IMR-90 (cell line): ENCODE measurements around the gene VASN. TPM values are rescaled to one million over a fixed set of nuclear protein-coding genes. Genes with fewer than 3 reads are reported as not detected.

ENCODE experiments used
- ATAC-seq: fragments of 200-7000 bp; cut with Tn5 transposase; 2 replicates; pipeline ENCODE4 v1.9.1; 2020; ENCODE audit warnings: low read depth, mild to moderate bottlenecking, moderate library complexity
- BruUV-seq: library from RNA; stranded (reverse); fragments of 400-500 nt; replicated peaks from 2 replicates; lab custom pipeline; 2021; lab: Mats Ljungman, UMichigan
- CTCF ChIA-PET: fragments of 300-600 bp; formaldehyde crosslinking; extraction: SDS; loops from one replicate; lab custom pipeline; 2021; ENCODE audit warnings: antibody characterized with exemption; lab: Yijun Ruan, JAX
- POLR2A ChIA-PET: fragments of 300-600 bp; sonication (Branson Sonifier 250); formaldehyde crosslinking; loops from one replicate; lab custom pipeline; 2022; ENCODE audit warnings: antibody characterized with exemption; ENCODE audit not compliant: unreplicated experiment; lab: Charles Lee
- DNase-seq: peaks from one replicate; pipeline ENCODE4 v3.0.0; 2013
- H2AFZ ChIP-seq: replicated peaks from 2 replicates; pipeline ENCODE3; 2013; ENCODE audit warnings: low read length, mild to moderate bottlenecking; ENCODE audit not compliant: poor library complexity
- H2AK5ac ChIP-seq: 2 replicates; pipeline ENCODE4 v1.6.1; 2013; ENCODE audit warnings: low read depth, low read length, inconsistent platforms
- H2AK9ac ChIP-seq: replicated peaks from 2 replicates; pipeline ENCODE3; 2013; ENCODE audit warnings: mild to moderate bottlenecking, low read depth, low read length, moderate library complexity; ENCODE audit not compliant: poor library complexity
- H2BK120ac ChIP-seq: 2 replicates; pipeline ENCODE4 v1.6.1; 2013; ENCODE audit warnings: low read depth, low read length, inconsistent platforms
- H2BK15ac ChIP-seq: 3 replicates; pipeline ENCODE4 v1.6.1; 2013; ENCODE audit warnings: low read depth, low read length, inconsistent platforms
- H2BK20ac ChIP-seq: 2 replicates; pipeline ENCODE4 v1.6.1; 2013; ENCODE audit warnings: low read depth, mild to moderate bottlenecking, inconsistent platforms, low read length, moderate library complexity
- H2BK5ac ChIP-seq: 2 replicates; pipeline ENCODE4 v1.6.1; 2013; ENCODE audit warnings: mild to moderate bottlenecking, low read depth, low read length, inconsistent platforms; ENCODE audit not compliant: poor library complexity, severe bottlenecking
- H3K14ac ChIP-seq: replicated peaks from 2 replicates; pipeline ENCODE4 v1.6.1; 2013; ENCODE audit warnings: low read depth, low read length, inconsistent platforms
- H3K18ac ChIP-seq: 2 replicates; pipeline ENCODE4 v1.6.1; 2013; ENCODE audit warnings: low read depth, low read length, control low read depth
- H3K23ac ChIP-seq: 2 replicates; pipeline ENCODE4 v1.6.1; 2013; ENCODE audit warnings: low read depth, low read length, inconsistent platforms
- H3K27ac ChIP-seq: 2 replicates; pipeline ENCODE4 v1.5.1; 2013; ENCODE audit warnings: mild to moderate bottlenecking, control low read depth, low read length; ENCODE audit not compliant: insufficient read depth
- H3K27me3 ChIP-seq: 2 replicates; pipeline ENCODE4 v1.6.1; 2013; ENCODE audit warnings: low read length; ENCODE audit not compliant: control insufficient read depth, insufficient read depth
- H3K36me3 ChIP-seq: 2 replicates; pipeline ENCODE4 v1.6.1; 2013; ENCODE audit warnings: low read length, mixed read lengths; ENCODE audit not compliant: control insufficient read depth, insufficient read depth
- H3K4ac ChIP-seq: 2 replicates; pipeline ENCODE4 v1.6.1; 2013; ENCODE audit warnings: low read depth, low read length, inconsistent platforms
- H3K4me1 ChIP-seq: 2 replicates; pipeline ENCODE4 v1.6.1; 2013; ENCODE audit warnings: low read length, mixed read lengths; ENCODE audit not compliant: control insufficient read depth, insufficient read depth
- H3K4me2 ChIP-seq: 2 replicates; pipeline ENCODE4 v1.6.1; 2013; ENCODE audit warnings: low read depth, mild to moderate bottlenecking, control low read depth, low read length, moderate library complexity
- H3K4me3 ChIP-seq: 2 replicates; pipeline ENCODE4 v1.5.1; 2013; ENCODE audit warnings: low read depth, mild to moderate bottlenecking, control low read depth, low read length, moderate library complexity; ENCODE audit not compliant: insufficient read depth
- H3K56ac ChIP-seq: 2 replicates; pipeline ENCODE4 v1.6.1; 2013; ENCODE audit warnings: low read length, inconsistent platforms; ENCODE audit not compliant: insufficient read depth; ENCODE audit errors: extremely low read depth
- H3K79me1 ChIP-seq, 2 experiments: 2 replicates each; pipeline ENCODE4 v1.6.1; 2013; ENCODE audit warnings: low read length in 2 of 2, inconsistent platforms in 1 of 2, low read depth in 1 of 2
- H3K9ac ChIP-seq: 2 replicates; pipeline ENCODE4 v1.6.1; 2013; ENCODE audit warnings: low read depth, low read length, control low read depth
- H3K9me1 ChIP-seq: 2 replicates; pipeline ENCODE4 v1.6.1; 2013; ENCODE audit warnings: low read length, inconsistent platforms; ENCODE audit not compliant: insufficient read depth
- H3K9me3 ChIP-seq: 2 replicates; pipeline ENCODE4 v1.6.1; 2013; ENCODE audit warnings: low read length; ENCODE audit not compliant: control insufficient read depth, insufficient read depth
- H4K20me1 ChIP-seq: 2 replicates; pipeline ENCODE4 v1.6.1; 2013; ENCODE audit warnings: low read length, inconsistent platforms; ENCODE audit not compliant: insufficient read depth
- H4K5ac ChIP-seq: 2 replicates; pipeline ENCODE4 v1.6.1; 2013; ENCODE audit warnings: mild to moderate bottlenecking, low read depth, low read length, control low read depth
- H4K8ac ChIP-seq, 2 experiments: 2 replicates each; pipeline ENCODE4 v1.6.1; 2013; ENCODE audit warnings: low read depth in 2 of 2, low read length in 2 of 2, control low read depth in 1 of 2, inconsistent platforms in 1 of 2
- H4K91ac ChIP-seq: 2 replicates; pipeline ENCODE4 v1.6.1; 2013; ENCODE audit warnings: low read depth, low read length, inconsistent platforms; ENCODE audit not compliant: insufficient read depth
- CTCF ChIP-seq: conservative IDR thresholded peaks from 2 replicates; pipeline ENCODE4 v1.5.1; 2012; ENCODE audit warnings: mild to moderate bottlenecking, low read depth, low read length, improper control_type of control experiment
- FOS ChIP-seq: fragments of 150-350 bp; IDR thresholded peaks from 2 replicates; pipeline ENCODE4 v1.6.1; 2016; ENCODE audit warnings: low read depth, low read length
- POLR2A ChIP-seq: IDR thresholded peaks from 2 replicates; pipeline ENCODE4 v1.6.1; 2012; ENCODE audit warnings: mild to moderate bottlenecking, low read depth, low read length
- RAD21 ChIP-seq: IDR thresholded peaks from 2 replicates; pipeline ENCODE4 v1.6.1; 2012; ENCODE audit warnings: low read length, improper control_type of control experiment
- WGBS, 2 experiments: methylation state at CpG; one replicate each; pipeline versions ENCODE4 v1.1.5 to v1.1.7; 2013; ENCODE audit warnings: missing lambda C conversion rate in 2 of 2; ENCODE audit not compliant: insufficient read length in 1 of 2; ENCODE audit errors: extremely low coverage in 2 of 2; 5-methylcytosine and 5-hydroxymethylcytosine counted together
- dilution Hi-C: fragments of 300-500 bp; cut with HindIII; formaldehyde crosslinking; loops from one replicate; pipeline ENCODE4 v1.14.3; 2018; ENCODE audit warnings: low sequenced_read_pairs; ENCODE audit not compliant: unreplicated experiment
- in situ Hi-C: fragments of 300-500 bp; cut with MboI; formaldehyde crosslinking; loops from 3 replicates; pipeline ENCODE4 v1.14.3; 2019; ENCODE audit warnings: low sequenced_read_pairs, inconsistent platforms, mixed read lengths
- intact Hi-C: fragments of 100-400 bp; cut with micrococcal nuclease; formaldehyde crosslinking; loops from 2 replicates; pipeline ENCODE4 v1.10.0; 2022
- polyA plus RNA-seq, 3 experiments: library from polyadenylated mRNA; depleted of rRNA; stranded (reverse); fragments of >200 nt; gene quantifications; 2 replicates each; pipeline ENCODE4 v1.2.3, GENCODE V29; 2012; ENCODE audit warnings: low replicate concordance in 1 of 3
- total RNA-seq: library from RNA; depleted of rRNA; stranded (reverse); fragments of >200 nt; gene quantifications from 2 replicates; pipeline ENCODE4 v1.2.3, GENCODE V29; 2012

The VASN gene
- total and polyA plus RNA-seq, 2 of the 4 experiments (the other 2 are of a cell fraction): 9.3 to 87.2 TPM

DNA sequence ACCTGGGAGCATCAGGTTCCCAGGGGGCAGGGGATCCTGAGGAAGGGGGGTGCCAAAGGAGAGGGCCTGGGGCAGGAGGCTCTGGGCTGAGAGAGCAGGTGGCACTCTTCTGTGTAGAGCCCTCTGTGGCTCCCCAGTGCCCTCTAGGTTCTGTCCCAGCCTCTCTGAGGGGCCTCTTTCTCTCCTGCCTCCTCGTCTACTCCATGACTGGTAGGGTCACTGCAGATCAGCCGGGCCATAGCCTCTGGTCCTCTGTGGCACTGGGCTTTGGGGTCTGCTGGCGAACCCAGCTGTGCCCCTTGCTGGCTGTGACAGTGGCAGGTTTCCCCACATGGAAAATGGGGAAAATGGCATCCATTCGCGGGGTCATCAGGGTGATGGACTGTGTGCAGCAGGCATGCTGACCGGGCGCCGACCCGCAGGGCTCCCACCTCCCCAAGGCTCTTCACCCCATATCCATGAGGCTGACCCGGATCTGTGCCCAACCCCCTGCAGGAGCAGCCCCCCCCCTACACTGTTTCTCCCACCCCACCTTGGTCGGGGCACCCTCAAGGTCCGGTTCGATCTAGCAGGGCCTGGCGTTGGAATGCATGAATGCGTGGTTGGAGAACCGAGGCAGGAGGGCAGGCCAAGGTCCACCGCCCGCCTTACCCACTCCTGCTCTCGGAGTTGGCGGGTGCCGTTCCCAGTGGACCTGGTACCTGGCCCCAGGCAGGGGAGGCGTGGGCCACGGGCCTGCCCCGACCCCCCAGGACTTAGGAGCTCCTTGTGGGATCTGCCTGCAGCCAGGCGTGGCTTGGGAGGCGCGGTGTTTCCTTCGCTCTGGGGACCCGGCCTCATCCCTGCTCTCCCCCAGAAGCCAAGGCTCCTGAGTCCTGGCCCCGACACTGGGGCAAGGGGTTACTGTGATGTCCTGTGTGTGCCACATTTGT lies 49.3 kb upstream of the VASN start:
- Histone ChIP-seq H2AK9ac (peak overlapping the region; percentile 77), H3K14ac (no peak overlapping the region), H3K18ac (no peak overlapping the region), H3K4ac (no peak overlapping the region), H3K9ac (no peak overlapping the region), H2BK5ac (no peak overlapping the region), H3K27me3 (no peaks in the 10 kb centered on the region), H3K27ac (no peak overlapping the region), H2BK15ac (no peak overlapping the region), H3K23ac (no peak overlapping the region), H2BK120ac (no peak overlapping the region), H4K20me1 (peaks cover 88% of the 10 kb centered on the region), H3K9me3 (no peaks in the 10 kb centered on the region), H3K79me1 (peaks cover 22 to 85% of the 10 kb centered on the region in 2 experiments), H3K4me2 (no peak overlapping the region), H3K9me1 (peaks cover 15% of the 10 kb centered on the region; the same call in 1 of the 2 replicates), H3K4me1 (peaks cover 28% of the 10 kb centered on the region), H3K4me3 (no peak overlapping the region), H4K5ac (no peak overlapping the region), H2AK5ac (peak overlapping the region; percentile 16), H3K56ac (no peak overlapping the region), H4K8ac (no peak overlapping the region), H3K36me3 (no peaks in the 10 kb centered on the region; the same call in 1 of the 2 replicates), H2BK20ac (no peak overlapping the region), H2AFZ (peak overlapping the region; percentile 21), H4K91ac (no peak overlapping the region)
- dilution Hi-C loops: no loop called here
- no peak for TF ChIP-seq RAD21
- TF ChIP-seq FOS: no peak
- TF ChIP-seq CTCF: no peak
- TF ChIP-seq POLR2A: no peak
- in situ Hi-C loops: no loop called here
- DNase-seq: no peak
- POLR2A ChIA-PET: no interaction called here
- no TSS peak for BruUV-seq
- CTCF ChIA-PET: no interaction called here
- WGBS, 2 experiments: 91% methylated on average over 12 of the region's 30 CpGs; no CpG with 5 or more reads in 1 of the 2 experiments
- intact Hi-C loops: loop anchor here (2.0 kb wide), 1 partner anchor 24 kb away; no protein-coding TSS in a partner anchor
- no peak for ATAC-seq
